Activated naive CD8-positive, alpha-beta T cell treated with anti-CD3 and anti-CD28 coated beads for 36 hours (primary cell): ENCODE data around the gene DPM1. TPM values are rescaled to one million over a fixed set of nuclear protein-coding genes. Genes with fewer than 3 reads are reported as not detected.
A peak's percentile ranks its signal among the peaks of the same experiment; 100 is the strongest.

Source experiments
- DNase-seq: peaks from one replicate; pipeline ENCODE4 v3.0.0; 2021
- H3K27ac Mint-ChIP-seq: one replicate; pipeline ENCODE4 v1.8.0; 2022; ENCODE audit warnings: mild to moderate bottlenecking, moderate library complexity, mixed read lengths
- H3K27me3 Mint-ChIP-seq: one replicate; pipeline ENCODE4 v1.8.0; 2022; ENCODE audit warnings: mild to moderate bottlenecking, mixed read lengths
- H3K36me3 Mint-ChIP-seq: one replicate; pipeline ENCODE4 v1.8.0; 2021; ENCODE audit warnings: mild to moderate bottlenecking, mixed read lengths
- H3K4me1 Mint-ChIP-seq: one replicate; pipeline ENCODE4 v1.8.0; 2021; ENCODE audit warnings: mixed read lengths
- H3K4me3 Mint-ChIP-seq: one replicate; pipeline ENCODE4 v1.8.0; 2022; ENCODE audit warnings: mild to moderate bottlenecking, moderate library complexity, mixed read lengths
- H3K9me3 Mint-ChIP-seq: one replicate; pipeline ENCODE4 v1.8.0; 2022; ENCODE audit warnings: mixed read lengths
- total RNA-seq, 2 experiments: library from RNA; stranded (reverse); gene quantifications; one replicate each; pipeline ENCODE4 v1.2.3, GENCODE V29; 2021

Gene DPM1
- total RNA-seq, 2 experiments from 2014 or later = 84.6 to 88.1 TPM

GRCh38 chr20:50928469-50928868 is 29.9 kb downstream of the DPM1 start:
- peaks cover 57% of the 10 kb centered on the region for H3K4me1 Mint-ChIP-seq
- H3K9me3 Mint-ChIP-seq = no peaks in the 10 kb centered on the region
- DNase-seq = no peak
- peaks cover 65% of the 10 kb centered on the region for H3K36me3 Mint-ChIP-seq
- no peaks in the 10 kb centered on the region for H3K27me3 Mint-ChIP-seq
- peak overlapping the region; percentile 38 for H3K27ac Mint-ChIP-seq
- peak overlapping the region; percentile 87 for H3K4me3 Mint-ChIP-seq

GRCh38 chr20:50926530-50926929 is 31.8 kb downstream of the DPM1 start:
- no peaks in the 10 kb centered on the region for H3K27me3 Mint-ChIP-seq
- H3K9me3 Mint-ChIP-seq = no peaks in the 10 kb centered on the region
- no peak for DNase-seq
- H3K4me3 Mint-ChIP-seq = no peak overlapping the region
- H3K4me1 Mint-ChIP-seq = peaks cover 60% of the 10 kb centered on the region
- H3K27ac Mint-ChIP-seq = no peak overlapping the region
- H3K36me3 Mint-ChIP-seq = peaks cover 58% of the 10 kb centered on the region

GRCh38 chr20:50924261-50924920 is 33.9 kb downstream of the DPM1 start:
- no peak for DNase-seq
- peaks cover 56% of the 10 kb centered on the region for H3K36me3 Mint-ChIP-seq
- H3K27ac Mint-ChIP-seq = peak overlapping the region; percentile 16
- no peak overlapping the region for H3K4me3 Mint-ChIP-seq
- H3K9me3 Mint-ChIP-seq = no peaks in the 10 kb centered on the region
- no peaks in the 10 kb centered on the region for H3K27me3 Mint-ChIP-seq
- peaks cover 69% of the 10 kb centered on the region for H3K4me1 Mint-ChIP-seq

- H3K4me3 Mint-ChIP-seq = no peak overlapping the region
Measured at GRCh38 chr20:50921803-50922501, 36.4 kb downstream of the DPM1 start.

GRCh38 chr20:50920997-50921396 is 37.3 kb downstream of the DPM1 start:
- no peak overlapping the region for H3K27ac Mint-ChIP-seq
- H3K4me1 Mint-ChIP-seq = peaks cover 72% of the 10 kb centered on the region
- H3K9me3 Mint-ChIP-seq = no peaks in the 10 kb centered on the region

More at GRCh38 chr20:50921803-50922501, 36.4 kb downstream of the DPM1 start:
- peaks cover 68% of the 10 kb centered on the region for H3K4me1 Mint-ChIP-seq
- no peaks in the 10 kb centered on the region for H3K27me3 Mint-ChIP-seq
- peak overlapping the region; percentile 54 for H3K27ac Mint-ChIP-seq
- no peaks in the 10 kb centered on the region for H3K9me3 Mint-ChIP-seq
- DNase-seq = no peak
- H3K36me3 Mint-ChIP-seq = peaks cover 54% of the 10 kb centered on the region

GRCh38 chr20:50919567-50919966 is 38.8 kb downstream of the DPM1 start:
- H3K4me3 Mint-ChIP-seq = no peak overlapping the region
- H3K36me3 Mint-ChIP-seq = peaks cover 42% of the 10 kb centered on the region
- H3K9me3 Mint-ChIP-seq = no peaks in the 10 kb centered on the region
- H3K27me3 Mint-ChIP-seq = no peaks in the 10 kb centered on the region
- peaks cover 71% of the 10 kb centered on the region for H3K4me1 Mint-ChIP-seq
- H3K27ac Mint-ChIP-seq = peak overlapping the region; percentile 9
- DNase-seq = no peak

More at GRCh38 chr20:50920997-50921396, 37.3 kb downstream of the DPM1 start:
- DNase-seq = no peak
- H3K36me3 Mint-ChIP-seq = peaks cover 55% of the 10 kb centered on the region
- H3K4me3 Mint-ChIP-seq = no peak overlapping the region
- H3K27me3 Mint-ChIP-seq = no peaks in the 10 kb centered on the region

GRCh38 chr20:50918403-50918802 is 39.9 kb downstream of the DPM1 start:
- H3K27me3 Mint-ChIP-seq = no peaks in the 10 kb centered on the region
- H3K9me3 Mint-ChIP-seq = no peaks in the 10 kb centered on the region
- peaks cover 40% of the 10 kb centered on the region for H3K36me3 Mint-ChIP-seq
- no peak overlapping the region for H3K27ac Mint-ChIP-seq
- peaks cover 77% of the 10 kb centered on the region for H3K4me1 Mint-ChIP-seq
- DNase-seq = no peak
- no peak overlapping the region for H3K4me3 Mint-ChIP-seq

GRCh38 chr20:50916934-50917333 is 41.4 kb downstream of the DPM1 start:
- DNase-seq = no peak
- Mint-ChIP-seq H3K4me1 (peaks cover 75% of the 10 kb centered on the region), H3K4me3 (no peak overlapping the region), H3K9me3 (no peaks in the 10 kb centered on the region), H3K27ac (peak overlapping the region; percentile 12), H3K36me3 (peaks cover 39% of the 10 kb centered on the region), H3K27me3 (no peaks in the 10 kb centered on the region)

- DNase-seq = no peak
- Mint-ChIP-seq H3K36me3 (peaks cover 45% of the 10 kb centered on the region), H3K9me3 (no peaks in the 10 kb centered on the region), H3K4me3 (no peak overlapping the region), H3K27me3 (no peaks in the 10 kb centered on the region), H3K4me1 (peaks cover 76% of the 10 kb centered on the region), H3K27ac (peak overlapping the region; percentile 12)
Measured at GRCh38 chr20:50916257-50916656, 42.1 kb downstream of the DPM1 start.

GRCh38 chr20:50915424-50915823 is 42.9 kb downstream of the DPM1 start:
- Mint-ChIP-seq H3K9me3 (no peaks in the 10 kb centered on the region), H3K4me1 (peaks cover 77% of the 10 kb centered on the region)

GRCh38 chr20:50913690-50914375 is 44.5 kb downstream of the DPM1 start:
- H3K4me1 Mint-ChIP-seq = peaks cover 79% of the 10 kb centered on the region
- no peak overlapping the region for H3K4me3 Mint-ChIP-seq
- no peaks in the 10 kb centered on the region for H3K27me3 Mint-ChIP-seq
- H3K27ac Mint-ChIP-seq = peak overlapping the region; percentile 85
- H3K9me3 Mint-ChIP-seq = no peaks in the 10 kb centered on the region
- peak; percentile 30 for DNase-seq
- peaks cover 53% of the 10 kb centered on the region for H3K36me3 Mint-ChIP-seq

More at GRCh38 chr20:50915424-50915823, 42.9 kb downstream of the DPM1 start:
- Mint-ChIP-seq H3K4me3 (no peak overlapping the region), H3K27me3 (no peaks in the 10 kb centered on the region), H3K27ac (peak overlapping the region; percentile 32), H3K36me3 (peaks cover 51% of the 10 kb centered on the region)
- no peak for DNase-seq

- peak overlapping the region; percentile 52 for H3K27ac Mint-ChIP-seq
- no peaks in the 10 kb centered on the region for H3K9me3 Mint-ChIP-seq
- H3K36me3 Mint-ChIP-seq = peaks cover 41% of the 10 kb centered on the region
- H3K27me3 Mint-ChIP-seq = no peaks in the 10 kb centered on the region
- H3K4me1 Mint-ChIP-seq = peaks cover 65% of the 10 kb centered on the region
- no peak for DNase-seq
- no peak overlapping the region for H3K4me3 Mint-ChIP-seq
Measured at GRCh38 chr20:50911716-50912115, 46.6 kb downstream of the DPM1 start.

GRCh38 chr20:50911030-50911429 is 47.3 kb downstream of the DPM1 start:
- peak overlapping the region; percentile 52 for H3K27ac Mint-ChIP-seq
- no peak for DNase-seq
- no peaks in the 10 kb centered on the region for H3K9me3 Mint-ChIP-seq
- H3K36me3 Mint-ChIP-seq = peaks cover 41% of the 10 kb centered on the region
- H3K4me3 Mint-ChIP-seq = no peak overlapping the region
- H3K27me3 Mint-ChIP-seq = no peaks in the 10 kb centered on the region
- H3K4me1 Mint-ChIP-seq = peaks cover 62% of the 10 kb centered on the region

GRCh38 chr20:50909413-50909812 is 48.9 kb downstream of the DPM1 start:
- H3K4me3 Mint-ChIP-seq = no peak overlapping the region
- no peak overlapping the region for H3K27ac Mint-ChIP-seq
- DNase-seq = no peak
- no peaks in the 10 kb centered on the region for H3K9me3 Mint-ChIP-seq
- no peaks in the 10 kb centered on the region for H3K27me3 Mint-ChIP-seq
- H3K4me1 Mint-ChIP-seq = peaks cover 61% of the 10 kb centered on the region
- H3K36me3 Mint-ChIP-seq = peaks cover 44% of the 10 kb centered on the region

GRCh38 chr20:50904067-50904570 is 54.2 kb downstream of the DPM1 start:
- peaks cover 25% of the 10 kb centered on the region for H3K36me3 Mint-ChIP-seq
- peak overlapping the region; percentile 59 for H3K27ac Mint-ChIP-seq

More at GRCh38 chr20:50904067-50904570, 54.2 kb downstream of the DPM1 start:
- no peaks in the 10 kb centered on the region for H3K27me3 Mint-ChIP-seq
- no peaks in the 10 kb centered on the region for H3K9me3 Mint-ChIP-seq
- peaks cover 36% of the 10 kb centered on the region for H3K4me1 Mint-ChIP-seq
- H3K4me3 Mint-ChIP-seq = no peak overlapping the region
- DNase-seq = no peak
